ENCODE measurements around the gene TOMM20L. TPM values are rescaled to one million over a fixed set of nuclear protein-coding genes. Genes with fewer than 3 reads are reported as not detected.
A peak's percentile ranks its signal among the peaks of the same experiment; 100 is the strongest.

The TOMM20L gene
- total and polyA plus RNA-seq, 10 donors: 0.29 to 1.1 (median 0.95) TPM; not detected in 7

DNA sequence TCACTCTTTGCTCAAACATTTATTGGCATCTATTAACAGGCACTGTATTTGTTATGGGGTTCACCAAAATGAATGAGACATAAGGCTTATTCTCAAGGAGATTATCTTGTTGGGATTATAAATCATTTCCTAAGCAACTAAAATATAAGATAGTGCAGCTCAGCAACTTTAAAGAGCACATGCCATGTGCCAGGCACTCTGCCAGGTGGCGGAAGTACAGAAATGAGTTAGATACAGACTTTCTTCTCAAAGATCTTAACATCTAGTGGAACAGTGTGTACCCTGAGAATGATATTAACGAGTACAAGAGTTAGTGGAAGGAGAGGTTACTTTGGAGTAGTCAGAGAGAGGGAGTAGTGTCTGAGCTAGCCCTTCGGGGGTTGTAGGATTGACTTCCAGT, 28.4 kb upstream of the TOMM20L start:
- Histone ChIP-seq H3K9me3 (no peaks in the 10 kb centered on the region), H3K27me3 (replicated peaks in 1 of 7) (no peaks in the 10 kb centered on the region), H3K4me3 (no peak overlapping the region), H3K27ac (peak overlapping the region in 3 of 8 donors; percentile 8 to 24 (median 9)), H3K36me3 (peaks cover 2 to 100% (median 79%) of the 10 kb centered on the region in 6 donors), H3K4me1 (no peaks in the 10 kb centered on the region)
- TF ChIP-seq POLR2A (IDR thresholded peaks at IDR 0.05): no peak
- TF ChIP-seq POLR2AphosphoS5 (IDR thresholded peaks at IDR 0.05): peak in 1 of 3 donors; percentile 14
- 83 to 95% (median 84%) methylated on average over 3 of the region's 3 CpGs for whole genome bisulfite sequencing, 5 donors
- intact Hi-C loops (cut with DNase I; ENCODE audit: low total_unique reads): no loop called here
- DNase-seq: no peak

GRCh38 chr14:58368956-58369355, 26.8 kb upstream of the TOMM20L start:
- no peak overlapping the region for H3K4me3 ChIP-seq
- peaks cover 2 to 100% (median 85%) of the 10 kb centered on the region in 6 donors for H3K36me3 ChIP-seq
- no peak overlapping the region for H3K27ac ChIP-seq
- no peaks in the 10 kb centered on the region for H3K4me1 ChIP-seq
- TF ChIP-seq POLR2A (IDR thresholded peaks at IDR 0.05) (no peak), POLR2AphosphoS5 (IDR thresholded peaks at IDR 0.05) (no peak)
- TF ChIP-seq, protein P1, sequence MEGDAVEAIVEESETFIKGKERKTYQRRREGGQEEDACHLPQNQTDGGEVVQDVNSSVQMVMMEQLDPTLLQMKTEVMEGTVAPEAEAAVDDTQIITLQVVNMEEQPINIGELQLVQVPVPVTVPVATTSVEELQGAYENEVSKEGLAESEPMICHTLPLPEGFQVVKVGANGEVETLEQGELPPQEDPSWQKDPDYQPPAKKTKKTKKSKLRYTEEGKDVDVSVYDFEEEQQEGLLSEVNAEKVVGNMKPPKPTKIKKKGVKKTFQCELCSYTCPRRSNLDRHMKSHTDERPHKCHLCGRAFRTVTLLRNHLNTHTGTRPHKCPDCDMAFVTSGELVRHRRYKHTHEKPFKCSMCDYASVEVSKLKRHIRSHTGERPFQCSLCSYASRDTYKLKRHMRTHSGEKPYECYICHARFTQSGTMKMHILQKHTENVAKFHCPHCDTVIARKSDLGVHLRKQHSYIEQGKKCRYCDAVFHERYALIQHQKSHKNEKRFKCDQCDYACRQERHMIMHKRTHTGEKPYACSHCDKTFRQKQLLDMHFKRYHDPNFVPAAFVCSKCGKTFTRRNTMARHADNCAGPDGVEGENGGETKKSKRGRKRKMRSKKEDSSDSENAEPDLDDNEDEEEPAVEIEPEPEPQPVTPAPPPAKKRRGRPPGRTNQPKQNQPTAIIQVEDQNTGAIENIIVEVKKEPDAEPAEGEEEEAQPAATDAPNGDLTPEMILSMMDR (IDR thresholded peaks at IDR 0.05 in 8 of 11, conservative IDR thresholded peaks at IDR 0.05 in 3 of 11): no peak
- DNase-seq: no peak
- WGBS, 5 donors: 92 to 97% (median 95%) methylated on average over 1 of the region's 1 CpG
- no peaks in the 10 kb centered on the region for H3K9me3 ChIP-seq
- H3K27me3 ChIP-seq (replicated peaks in 1 of 7): no peaks in the 10 kb centered on the region
- intact Hi-C loops (cut with DNase I; ENCODE audit: low total_unique reads): no loop called here

DNA sequence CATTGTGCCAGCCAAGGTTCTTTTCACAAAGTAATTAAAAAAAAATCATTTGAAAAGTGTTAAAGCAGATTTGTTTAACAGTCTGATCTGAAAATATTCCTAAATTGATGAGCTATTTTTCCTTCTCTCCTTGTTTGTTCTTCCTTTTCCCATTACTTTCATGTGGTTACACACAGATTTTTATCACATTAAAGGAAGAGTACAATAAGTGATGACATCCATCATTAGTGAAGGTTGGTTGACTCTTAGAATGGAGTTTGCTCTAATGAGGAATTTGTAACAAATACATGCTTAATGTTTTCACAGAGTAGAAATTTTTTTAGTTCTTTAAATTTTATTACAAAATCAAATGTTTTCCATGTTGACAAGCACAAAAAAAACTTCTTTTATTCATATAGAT, 18.9 kb upstream of the TOMM20L start:
- H3K4me1 ChIP-seq: no peaks in the 10 kb centered on the region
- H3K4me3 ChIP-seq: no peak overlapping the region
- TF ChIP-seq, protein P1 (IDR thresholded peaks at IDR 0.05 in 8 of 11, conservative IDR thresholded peaks at IDR 0.05 in 3 of 11): no peak
- TF ChIP-seq POLR2A (IDR thresholded peaks at IDR 0.05) (no peak), POLR2AphosphoS5 (IDR thresholded peaks at IDR 0.05) (no peak)
- no peak for DNase-seq
- no peaks in the 10 kb centered on the region for H3K9me3 ChIP-seq
- H3K27ac ChIP-seq: no peak overlapping the region
- intact Hi-C loops (cut with DNase I; ENCODE audit: low total_unique reads): no loop called here
- peaks cover 0 to 100% (median 49%) of the 10 kb centered on the region in 6 donors for H3K36me3 ChIP-seq
- H3K27me3 ChIP-seq (replicated peaks in 1 of 7): no peaks in the 10 kb centered on the region

GRCh38 chr14:58390830-58391229, 4.9 kb upstream of the TOMM20L start:
- Histone ChIP-seq H3K4me1 (peaks cover 0 to 9% (median 3%) of the 10 kb centered on the region in 6 donors), H3K27me3 (replicated peaks in 1 of 7) (no peaks in the 10 kb centered on the region), H3K27ac (no peak overlapping the region), H3K9me3 (no peaks in the 10 kb centered on the region), H3K4me3 (no peak overlapping the region), H3K36me3 (peaks cover 0 to 12% (median 0%) of the 10 kb centered on the region in 6 donors)
- intact Hi-C loops (cut with DNase I; ENCODE audit: low total_unique reads): no loop called here
- TF ChIP-seq, protein P1 (IDR thresholded peaks at IDR 0.05 in 8 of 11, conservative IDR thresholded peaks at IDR 0.05 in 3 of 11): no peak
- no peak for TF ChIP-seq POLR2A (IDR thresholded peaks at IDR 0.05)
- no peak for TF ChIP-seq POLR2AphosphoS5 (IDR thresholded peaks at IDR 0.05)
- no peak for DNase-seq
- 83 to 98% (median 95%) methylated on average over 2 of the region's 2 CpGs for WGBS, 5 donors

DNA sequence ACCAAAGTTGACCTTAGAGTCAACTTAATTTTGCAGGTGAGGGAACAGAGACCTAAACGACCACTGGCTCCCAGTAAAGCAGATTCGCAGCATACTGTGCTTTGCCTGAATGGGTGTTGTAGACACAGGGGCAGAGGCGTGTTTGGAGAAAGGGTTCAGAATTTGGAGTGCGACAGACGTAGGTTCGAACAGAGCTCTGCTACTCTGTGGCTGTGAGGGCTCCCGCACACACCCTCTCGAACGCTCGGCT, 243 bp upstream of the TOMM20L start:
- H3K36me3 ChIP-seq: no peaks in the 10 kb centered on the region
- H3K4me3 ChIP-seq: peak overlapping the region; percentile 44 to 81 (median 58)
- peaks cover 0 to 19% (median 13%) of the 10 kb centered on the region in 6 donors for H3K4me1 ChIP-seq
- no peak for DNase-seq
- WGBS, 5 donors: 10 to 17% (median 13%) methylated on average over 10 of the region's 10 CpGs
- no peaks in the 10 kb centered on the region for H3K27me3 ChIP-seq (replicated peaks in 1 of 7)
- H3K9me3 ChIP-seq: no peaks in the 10 kb centered on the region
- no peak for TF ChIP-seq POLR2A (IDR thresholded peaks at IDR 0.05)
- TF ChIP-seq POLR2AphosphoS5 (IDR thresholded peaks at IDR 0.05): peak in 1 of 3 donors; percentile 28
- TF ChIP-seq, protein P1 (IDR thresholded peaks at IDR 0.05 in 8 of 11, conservative IDR thresholded peaks at IDR 0.05 in 3 of 11): peak in 1 of 11 experiments; percentile 30
- intact Hi-C loops (cut with DNase I; ENCODE audit: low total_unique reads): no loop called here
- peak overlapping the region; percentile 74 to 90 (median 82) for H3K27ac ChIP-seq

Data from spleen (tissue), 11 donors.